Measurements from ENCODE around the gene U2AF2. TPM values are rescaled to one million over a fixed set of nuclear protein-coding genes. Genes with fewer than 3 reads are reported as not detected.

Gene U2AF2
- total and polyA plus RNA-seq, 2 experiments from 2014 or later = 73.1 to 233 TPM

GRCh38 chr19:55655648-55656040, 809 bp downstream of the U2AF2 start:
- no peaks in the 10 kb centered on the region for H3K27me3 ChIP-seq (ENCODE audit: insufficient read depth)
- H3K4me1 ChIP-seq (ENCODE audit: insufficient read depth) = peaks cover 27% of the 10 kb centered on the region
- H4K20me1 ChIP-seq (replicated peaks; ENCODE audit: insufficient read depth) = peaks cover 41% of the 10 kb centered on the region
- H3F3A ChIP-seq (replicated peaks; ENCODE audit: low read depth) = peaks cover 20% of the 10 kb centered on the region
- Mint-ChIP-seq H3K36me3 (ENCODE audit: low read depth) (peaks cover 44% of the 10 kb centered on the region), H3K27ac (peak overlapping the region; percentile 99), H3K4me3 (peak overlapping the region; percentile 92), H3K4me1 (peaks cover 47% of the 10 kb centered on the region), H3K27me3 (ENCODE audit: insufficient read depth, low read depth, poor library complexity) (peaks cover 31% of the 10 kb centered on the region), H3K9me3 (no peaks in the 10 kb centered on the region; the same call in 2 of the 3 replicates)
- H3K9me2 ChIP-seq (ENCODE audit: insufficient read depth) = no peaks in the 10 kb centered on the region
- DNase-seq (ENCODE audit: low spot score) = no peak
- no peak overlapping the region for H2AFZ ChIP-seq
- H3K4me3 ChIP-seq = peak overlapping the region; percentile 100
- peak overlapping the region; percentile 98 for H3K27ac ChIP-seq (ENCODE audit: low read depth)
- no peak for ATAC-seq
- peaks cover 54% of the 10 kb centered on the region for H3K79me2 ChIP-seq (replicated peaks; ENCODE audit: insufficient read depth)
- H3K36me3 ChIP-seq (ENCODE audit: insufficient read depth) = no peaks in the 10 kb centered on the region
- TF ChIP-seq ZNF331 (CRISPR knock-in tag; IDR thresholded peaks at IDR 0.05; ENCODE audit: low read depth) (no peak), NANOG (IDR thresholded peaks at IDR 0.05; ENCODE audit: borderline replicate concordance) (no peak), POLR2AphosphoS5 (IDR thresholded peaks at IDR 0.05; ENCODE audit: low read depth) (no peak), EZH2 (IDR thresholded peaks at IDR 0.05; ENCODE audit: low read depth, unreplicated experiment) (no peak), ZNF462 (CRISPR knock-in tag; IDR thresholded peaks at IDR 0.05) (no peak), JUNB (IDR thresholded peaks at IDR 0.05; ENCODE audit: unreplicated experiment) (no peak), EZH2phosphoT487 (IDR thresholded peaks at IDR 0.05; ENCODE audit: unreplicated experiment) (no peak), ZNF114 (CRISPR knock-in tag; IDR thresholded peaks at IDR 0.05) (no peak), REST (IDR thresholded peaks at IDR 0.05; ENCODE audit: unreplicated experiment) (no peak), STAT1 (IDR thresholded peaks at IDR 0.05; ENCODE audit: unreplicated experiment) (no peak), CREB1 (CRISPR knock-in tag; IDR thresholded peaks at IDR 0.05; ENCODE audit: low read depth) (no peak)
- H3K4me2 ChIP-seq = peak overlapping the region; percentile 100

Measured in GM23338 (cell line).